Midbrain (tissue), 1 donor: Measurements from ENCODE around the gene KNCN.
A peak's percentile ranks its signal among the peaks of the same experiment; 100 is the strongest.

Experiments
- DNase-seq: peaks from one replicate; lab custom pipeline; 2025; lab: John Stamatoyannopoulos, UW

The KNCN gene

DNA sequence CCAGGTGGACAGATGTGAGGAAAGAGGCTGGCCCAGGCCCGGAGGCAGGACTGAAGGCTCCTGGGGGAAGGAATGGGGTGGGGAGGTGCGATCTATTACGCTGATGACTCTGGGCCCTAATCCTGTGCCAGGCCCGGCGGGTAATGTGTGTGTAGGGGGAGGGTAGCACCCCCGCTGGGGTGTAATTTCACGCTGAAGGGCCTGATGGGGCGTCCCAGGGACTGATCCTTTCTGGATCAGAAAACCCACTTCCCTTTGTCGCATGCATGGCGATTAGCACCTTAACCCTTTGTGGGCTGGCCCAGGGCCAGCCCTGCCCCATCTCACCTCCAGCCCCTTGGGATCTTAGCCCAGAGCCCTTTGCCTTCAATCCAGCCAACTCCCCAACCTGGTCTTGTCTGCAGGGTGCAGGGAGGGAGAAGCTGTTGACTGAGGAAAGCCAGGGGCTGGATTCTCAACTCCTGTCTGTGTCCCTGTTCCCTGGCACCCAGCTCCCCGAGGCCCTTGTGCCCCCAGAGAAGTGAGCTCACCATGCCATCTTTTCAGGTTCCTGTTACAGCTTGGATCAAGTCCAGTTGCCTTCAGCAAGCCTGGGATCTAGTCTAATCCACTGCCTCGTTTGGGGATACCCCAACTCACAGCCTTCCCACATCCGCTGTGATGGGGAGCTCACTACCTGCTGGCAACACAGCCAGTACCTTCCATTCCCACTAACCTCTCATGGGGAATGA, 26.0 kb downstream of the KNCN start:
- DNase-seq = no peak

DNA sequence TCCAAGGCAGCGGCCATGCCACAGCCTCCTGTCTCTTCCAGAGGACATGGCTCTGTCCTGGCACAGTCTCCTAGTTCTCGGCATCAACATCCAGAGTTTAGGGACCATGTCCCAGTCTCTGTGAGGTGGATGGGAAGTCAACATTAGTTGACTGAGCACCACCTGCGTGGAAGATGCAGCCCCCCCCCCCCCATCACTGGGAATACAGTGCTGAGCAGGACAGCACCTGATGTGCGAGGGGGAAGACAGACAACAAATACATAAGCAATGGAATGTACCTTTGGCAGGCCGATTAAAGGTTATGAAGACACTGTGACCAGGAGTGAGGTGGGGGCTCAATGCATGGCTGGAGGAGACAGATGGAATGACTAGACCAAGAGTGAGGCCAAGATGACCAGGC, 26.6 kb downstream of the KNCN start:
- no peak for DNase-seq

- DNase-seq = no peak
These were observed 27.7 kb downstream of the KNCN start for GRCh38 chr1:46523496-46524353.

DNA sequence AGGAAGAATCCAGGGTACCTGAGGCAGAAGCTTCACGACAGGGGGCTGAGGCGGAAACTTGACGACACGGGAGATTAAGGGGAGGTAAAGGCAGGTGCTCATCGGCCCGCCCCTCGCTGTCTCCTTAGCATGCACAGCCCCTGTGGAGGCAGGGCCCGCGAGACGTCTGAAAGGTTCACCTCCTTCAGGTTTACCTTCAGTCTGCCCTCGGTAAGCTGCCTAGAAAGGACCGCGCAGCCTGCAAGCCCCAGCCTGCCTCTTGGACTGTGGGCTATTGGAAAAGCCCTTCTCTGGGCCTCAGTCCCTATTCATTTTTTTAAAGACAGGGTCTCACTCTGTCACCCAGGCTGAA, 28.5 kb downstream of the KNCN start:
- DNase-seq = no peak

- peak; percentile 53 for DNase-seq
These were observed 29.1 kb downstream of the KNCN start for GRCh38 chr1:46522184-46522968.

GRCh38 chr1:46521414-46521813, 30.0 kb downstream of the KNCN start:
- no peak for DNase-seq

- no peak for DNase-seq
These were observed 31.2 kb downstream of the KNCN start for GRCh38 chr1:46520063-46520911.

DNA sequence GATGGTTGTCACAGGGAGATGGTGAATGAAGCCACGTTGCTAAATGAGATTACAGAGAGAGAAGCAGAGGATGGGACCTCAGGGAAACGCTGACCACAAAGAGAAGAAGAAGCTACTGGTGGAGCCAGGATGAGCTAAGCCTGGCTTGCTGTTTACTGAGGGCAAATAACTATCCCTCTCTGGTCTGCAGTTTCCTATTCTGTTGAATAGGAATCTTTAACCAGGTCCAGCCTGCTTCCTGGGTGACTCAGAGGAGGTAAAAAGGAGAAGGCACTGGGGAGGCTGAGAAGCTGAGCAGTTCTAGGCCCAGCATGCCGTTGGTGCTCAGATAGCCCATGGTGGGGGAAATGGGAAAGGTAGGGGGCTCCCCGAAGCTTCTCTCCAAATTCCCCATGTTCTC, 32.2 kb downstream of the KNCN start:
- no peak for DNase-seq

DNA sequence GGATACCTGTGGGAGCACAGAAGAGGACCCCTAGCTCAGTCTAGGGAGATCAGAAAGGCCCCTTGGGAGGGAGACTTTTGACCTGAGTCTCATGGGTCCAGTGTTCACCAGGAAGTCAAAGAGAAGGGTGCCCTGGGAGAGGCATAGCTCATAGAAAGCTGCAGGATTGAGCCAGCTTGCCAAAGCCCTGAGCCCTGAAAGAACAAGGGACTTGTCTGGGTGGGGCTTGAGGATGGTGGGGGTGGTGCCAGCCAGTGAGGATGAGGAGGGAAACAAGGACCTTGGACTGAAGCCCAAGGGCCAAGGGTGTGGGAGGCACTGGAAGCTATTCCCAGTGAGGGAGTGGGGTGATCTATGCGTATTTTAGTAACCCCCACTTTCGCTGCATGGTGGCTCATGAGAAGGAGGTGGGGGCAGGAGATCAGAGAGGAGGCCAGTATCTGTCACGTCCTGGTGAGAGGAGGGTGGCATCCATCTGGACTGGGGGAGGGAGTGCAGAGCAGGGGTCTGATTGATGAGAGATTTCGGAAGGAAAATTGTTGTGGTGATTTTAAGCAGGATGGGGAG, 33.4 kb downstream of the KNCN start:
- no peak for DNase-seq

- no peak for DNase-seq
These were observed 34.3 kb downstream of the KNCN start for GRCh38 chr1:46517010-46517600.

GRCh38 chr1:46516200-46516950, 35.1 kb downstream of the KNCN start:
- DNase-seq = no peak

DNA sequence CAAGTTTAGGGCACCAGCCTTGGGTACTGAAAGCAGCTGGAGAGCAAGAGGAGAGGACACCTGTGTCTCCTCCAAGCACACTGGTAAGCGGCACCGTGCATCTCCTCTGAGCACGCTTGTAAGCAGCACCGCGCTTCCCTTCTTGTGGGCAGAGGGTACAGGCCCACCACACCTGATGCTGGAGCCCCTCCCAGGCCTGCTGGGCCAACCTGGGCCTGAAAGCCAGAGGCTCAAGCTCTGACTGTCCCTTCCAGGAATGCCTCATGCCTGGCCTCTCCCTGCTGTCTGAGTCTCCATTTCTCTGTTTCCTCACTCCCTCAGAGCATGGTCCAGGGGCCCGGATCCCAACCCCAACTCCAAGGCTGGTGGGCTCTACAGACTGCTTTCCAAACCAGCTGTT, 35.9 kb downstream of the KNCN start:
- no peak for DNase-seq

DNA sequence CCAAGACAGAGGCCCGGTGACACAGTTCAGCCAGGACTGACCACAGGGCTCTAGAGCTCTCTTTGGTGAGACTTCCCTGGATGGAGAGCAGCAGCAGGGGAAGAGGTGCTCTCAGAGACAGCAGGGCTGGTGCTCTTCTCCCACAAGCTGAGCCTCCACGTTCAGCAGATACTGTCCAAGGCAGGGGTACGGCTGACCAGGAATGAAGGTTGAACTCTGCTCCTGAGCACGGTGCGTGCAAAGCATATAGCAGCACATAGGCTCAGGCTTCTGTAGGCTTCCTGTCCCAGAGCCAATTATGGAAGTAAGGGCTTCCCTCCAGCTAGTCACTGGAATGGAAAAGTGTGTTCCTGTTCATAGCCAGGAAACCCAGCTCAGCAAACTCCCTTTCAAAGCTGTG, 37.9 kb downstream of the KNCN start:
- no peak for DNase-seq

DNA sequence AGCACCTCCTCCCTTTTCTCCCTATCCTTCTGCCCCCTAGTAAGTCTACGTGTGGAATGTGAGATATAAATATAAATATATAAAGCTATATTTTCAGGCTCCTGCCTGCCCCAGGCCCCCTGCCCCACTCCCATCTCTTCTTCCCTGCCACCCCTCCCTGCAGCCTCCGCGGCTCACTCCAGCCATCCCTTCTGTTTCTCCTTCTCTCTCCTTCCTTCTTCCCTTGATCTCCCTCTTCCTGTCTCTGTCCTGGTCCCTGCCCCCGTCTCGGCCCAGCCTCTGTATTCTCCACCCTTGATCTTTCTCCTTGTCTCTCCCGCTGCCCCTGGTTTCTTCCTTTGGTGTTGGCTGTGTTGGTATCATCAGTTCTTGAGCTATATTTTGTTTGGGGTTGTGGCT, 38.7 kb downstream of the KNCN start:
- no peak for DNase-seq

GRCh38 chr1:46512135-46512791, 39.2 kb downstream of the KNCN start:
- DNase-seq = no peak

DNA sequence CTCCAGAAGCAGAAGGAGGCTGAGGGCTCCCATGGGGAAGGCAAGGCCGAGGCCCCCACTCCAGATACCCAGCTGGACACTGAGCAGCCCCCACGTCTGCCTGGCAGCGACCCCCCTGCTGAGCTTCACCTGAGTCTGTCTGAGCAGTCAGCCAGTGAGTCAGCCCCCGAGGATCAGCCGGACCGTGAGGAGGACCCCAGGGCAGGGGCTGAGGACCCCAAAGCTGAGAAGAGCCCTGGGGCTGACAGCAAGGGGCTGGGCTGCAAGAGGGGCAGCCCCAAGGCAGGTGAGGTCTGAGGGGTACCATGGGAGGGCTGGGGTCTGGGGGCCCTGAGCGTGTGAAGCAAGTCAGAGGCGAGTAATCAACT, 40.5 kb downstream of the KNCN start:
- DNase-seq = no peak

- DNase-seq = no peak
These were observed 41.0 kb downstream of the KNCN start for GRCh38 chr1:46510341-46510997.

GRCh38 chr1:46508757-46509156, 42.7 kb downstream of the KNCN start:
- DNase-seq = no peak

- no peak for DNase-seq
These were observed 44.8 kb downstream of the KNCN start for GRCh38 chr1:46506470-46507219.
